ENCODE results near the gene GATD1. TPM values are rescaled to one million over a fixed set of nuclear protein-coding genes. Genes with fewer than 3 reads are reported as not detected.

The GATD1 gene
- total RNA-seq, 2 donors from 2014 or later: 14.0 to 28.7 TPM

DNA sequence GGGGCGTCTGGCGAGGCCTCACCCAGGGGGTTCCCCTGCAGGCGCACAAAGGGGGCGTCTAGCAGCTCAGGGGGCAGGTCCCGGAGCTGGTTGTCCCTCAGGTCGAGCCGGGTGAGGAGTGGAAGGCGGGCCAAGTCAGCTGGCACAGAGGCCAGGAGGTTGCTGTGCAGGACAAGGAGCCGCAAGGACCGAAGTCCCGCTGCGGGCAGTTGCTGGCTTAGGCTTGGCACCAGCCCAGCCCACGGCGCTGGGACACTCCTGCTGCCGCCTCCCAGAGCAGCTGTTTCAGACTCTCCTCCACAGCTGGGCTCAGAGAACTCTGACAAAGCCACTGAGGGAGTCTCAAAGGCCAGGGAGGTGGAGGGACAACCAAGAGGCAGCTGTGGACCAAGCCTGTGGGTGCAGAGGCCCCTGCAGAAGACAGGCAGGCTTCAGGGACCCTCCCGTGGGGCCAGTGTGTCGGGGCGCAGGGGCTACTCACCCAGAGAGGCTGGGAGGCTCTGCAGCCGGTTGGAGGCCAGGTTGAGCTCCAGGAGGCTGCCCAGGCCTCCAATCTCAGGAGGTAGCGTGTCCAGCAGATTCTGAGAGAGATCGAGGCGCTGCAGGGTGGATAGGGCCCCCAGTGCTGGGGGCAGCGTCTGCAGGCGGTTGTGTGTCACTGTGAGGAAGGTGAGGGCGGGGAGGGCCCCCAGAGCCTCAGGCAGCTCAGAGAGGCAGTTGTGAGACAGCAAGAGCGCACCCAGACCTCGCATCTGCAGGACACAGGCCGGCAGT lies 25.6 kb upstream of the GATD1 start:
- TF ChIP-seq, protein P1, sequence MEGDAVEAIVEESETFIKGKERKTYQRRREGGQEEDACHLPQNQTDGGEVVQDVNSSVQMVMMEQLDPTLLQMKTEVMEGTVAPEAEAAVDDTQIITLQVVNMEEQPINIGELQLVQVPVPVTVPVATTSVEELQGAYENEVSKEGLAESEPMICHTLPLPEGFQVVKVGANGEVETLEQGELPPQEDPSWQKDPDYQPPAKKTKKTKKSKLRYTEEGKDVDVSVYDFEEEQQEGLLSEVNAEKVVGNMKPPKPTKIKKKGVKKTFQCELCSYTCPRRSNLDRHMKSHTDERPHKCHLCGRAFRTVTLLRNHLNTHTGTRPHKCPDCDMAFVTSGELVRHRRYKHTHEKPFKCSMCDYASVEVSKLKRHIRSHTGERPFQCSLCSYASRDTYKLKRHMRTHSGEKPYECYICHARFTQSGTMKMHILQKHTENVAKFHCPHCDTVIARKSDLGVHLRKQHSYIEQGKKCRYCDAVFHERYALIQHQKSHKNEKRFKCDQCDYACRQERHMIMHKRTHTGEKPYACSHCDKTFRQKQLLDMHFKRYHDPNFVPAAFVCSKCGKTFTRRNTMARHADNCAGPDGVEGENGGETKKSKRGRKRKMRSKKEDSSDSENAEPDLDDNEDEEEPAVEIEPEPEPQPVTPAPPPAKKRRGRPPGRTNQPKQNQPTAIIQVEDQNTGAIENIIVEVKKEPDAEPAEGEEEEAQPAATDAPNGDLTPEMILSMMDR (IDR thresholded peaks at IDR 0.05): no peak
- TF ChIP-seq POLR2A (IDR thresholded peaks at IDR 0.05): no peak
- intact Hi-C loops (cut with DNase I): no loop called here
- H3K27ac ChIP-seq: no peak overlapping the region
- no peak for DNase-seq
- H3K4me3 ChIP-seq: no peak overlapping the region
- H3K4me1 ChIP-seq: peaks cover 31% of the 10 kb centered on the region
- H3K27me3 ChIP-seq: no peaks in the 10 kb centered on the region
- H3K36me3 ChIP-seq (replicated peaks in 1 of 2; ENCODE audit: insufficient read depth in 1 of 2, low read depth in 2 of 2): no peaks in the 10 kb centered on the region
- 88 to 92% methylated on average over 10 to 28 of the region's 28 CpGs for WGBS, 2 donors
- no peak for ATAC-seq
- no peaks in the 10 kb centered on the region for H3K9me3 ChIP-seq

DNA sequence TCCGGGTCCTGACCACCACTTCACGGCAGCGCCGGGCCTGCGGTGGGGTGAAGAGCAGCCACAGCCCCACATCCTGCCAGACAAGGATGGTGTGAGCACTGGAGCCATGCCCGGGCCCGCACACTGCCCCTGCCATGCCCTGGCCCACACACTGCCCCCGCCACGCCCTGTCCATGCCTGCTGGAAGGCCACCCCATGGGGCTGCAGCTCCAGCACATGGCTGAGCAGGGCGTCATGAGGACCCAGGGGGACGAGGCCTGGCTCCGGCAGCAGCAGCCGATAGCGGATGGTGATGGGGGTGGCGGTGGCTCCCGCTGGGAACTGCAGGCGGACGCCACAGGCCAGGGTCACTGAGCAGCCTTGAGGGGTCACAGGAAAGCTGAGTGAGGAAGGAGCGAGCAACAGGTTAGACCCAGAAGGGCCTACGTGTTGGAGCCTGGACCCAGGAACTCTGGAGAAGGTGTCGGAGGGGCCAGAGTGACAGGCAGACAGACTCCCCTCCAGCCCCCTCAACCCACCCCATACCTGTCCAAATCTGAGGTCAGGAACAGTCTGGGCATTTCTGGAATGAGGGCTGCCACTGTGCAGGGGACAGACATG lies 24.8 kb upstream of the GATD1 start:
- intact Hi-C loops (cut with DNase I): no loop called here
- Histone ChIP-seq H3K9me3 (no peaks in the 10 kb centered on the region), H3K4me3 (no peak overlapping the region), H3K4me1 (peaks cover 38% of the 10 kb centered on the region), H3K27ac (no peak overlapping the region), H3K36me3 (replicated peaks in 1 of 2; ENCODE audit: insufficient read depth in 1 of 2, low read depth in 2 of 2) (no peaks in the 10 kb centered on the region), H3K27me3 (no peaks in the 10 kb centered on the region)
- ATAC-seq: no peak
- TF ChIP-seq POLR2A (IDR thresholded peaks at IDR 0.05): no peak
- TF ChIP-seq, protein P1 (IDR thresholded peaks at IDR 0.05): no peak
- DNase-seq: no peak
- 94 to 97% methylated on average over 16 to 21 of the region's 21 CpGs for WGBS, 2 donors

DNA sequence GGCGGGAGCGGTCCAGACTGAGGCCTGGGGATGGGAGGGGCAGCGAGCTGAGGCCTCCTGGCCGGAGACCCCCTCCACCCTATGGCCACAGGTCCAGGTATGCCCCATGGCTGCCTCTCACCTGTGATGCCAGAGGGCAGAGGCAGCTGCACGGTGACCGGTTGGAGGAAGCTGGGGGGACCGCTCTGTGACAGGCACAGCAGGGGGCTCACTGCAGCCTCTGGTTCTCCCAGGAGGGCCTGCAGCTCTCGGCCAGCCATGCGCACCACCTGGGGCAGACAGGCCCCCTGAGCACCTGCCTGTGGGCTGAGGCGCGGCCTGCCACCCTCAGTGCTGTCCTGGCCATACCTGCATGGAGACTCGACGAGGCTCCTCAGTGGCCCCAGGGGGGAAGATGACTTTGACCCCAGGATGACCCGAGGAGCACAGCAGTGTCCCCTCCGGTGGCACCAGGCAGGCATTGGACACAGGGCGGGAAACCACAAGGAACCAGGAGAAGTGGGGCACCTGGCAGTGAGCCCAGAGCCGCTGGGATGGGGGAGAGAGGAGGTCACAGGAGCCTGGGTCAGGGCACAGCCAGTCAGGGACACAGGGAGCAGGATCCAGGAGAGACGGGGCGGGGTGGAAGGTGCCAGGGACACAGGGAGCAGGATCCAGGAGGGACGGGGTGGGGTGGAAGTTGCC lies 24.0 kb upstream of the GATD1 start:
- ATAC-seq (no peak), DNase-seq (no peak)
- intact Hi-C loops (cut with DNase I): no loop called here
- no peak overlapping the region for H3K4me3 ChIP-seq
- H3K27ac ChIP-seq: no peak overlapping the region
- TF ChIP-seq, protein P1 (IDR thresholded peaks at IDR 0.05): no peak
- TF ChIP-seq POLR2A (IDR thresholded peaks at IDR 0.05): no peak
- H3K9me3 ChIP-seq: no peaks in the 10 kb centered on the region
- WGBS, 2 donors: 78 to 87% methylated on average over 4 to 20 of the region's 20 CpGs
- H3K4me1 ChIP-seq: peaks cover 46% of the 10 kb centered on the region
- no peaks in the 10 kb centered on the region for H3K27me3 ChIP-seq
- no peaks in the 10 kb centered on the region for H3K36me3 ChIP-seq (replicated peaks in 1 of 2; ENCODE audit: insufficient read depth in 1 of 2, low read depth in 2 of 2)

DNA sequence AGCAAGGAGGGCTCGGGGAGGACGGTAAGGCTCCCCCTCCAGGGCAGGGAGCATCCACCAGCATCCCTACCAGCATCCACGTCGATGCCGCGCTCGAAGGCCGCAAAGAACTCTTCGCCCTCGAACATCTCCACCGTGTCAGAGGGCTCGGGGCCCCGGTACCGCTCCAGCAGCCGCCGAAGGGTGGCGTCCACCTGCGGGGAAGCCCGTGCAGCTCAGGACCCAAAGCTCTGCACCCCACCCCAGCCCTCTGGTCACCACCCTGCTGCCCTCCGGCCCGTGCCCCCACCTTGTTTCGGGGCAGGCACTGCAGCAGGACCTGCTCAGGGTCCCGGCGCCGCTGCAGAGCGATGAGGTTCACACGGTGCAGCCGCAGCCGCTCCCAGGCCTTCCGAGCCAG lies 23.2 kb upstream of the GATD1 start:
- WGBS, 2 donors: 88% methylated on average over 3 to 28 of the region's 30 CpGs
- H3K4me3 ChIP-seq: no peak overlapping the region
- no peaks in the 10 kb centered on the region for H3K9me3 ChIP-seq
- no peak for ATAC-seq
- no peak for DNase-seq
- peaks cover 51% of the 10 kb centered on the region for H3K4me1 ChIP-seq
- H3K36me3 ChIP-seq (replicated peaks in 1 of 2; ENCODE audit: insufficient read depth in 1 of 2, low read depth in 2 of 2): no peaks in the 10 kb centered on the region
- intact Hi-C loops (cut with DNase I): no loop called here
- TF ChIP-seq POLR2A (IDR thresholded peaks at IDR 0.05): no peak
- TF ChIP-seq, protein P1 (IDR thresholded peaks at IDR 0.05): no peak
- no peaks in the 10 kb centered on the region for H3K27me3 ChIP-seq
- no peak overlapping the region for H3K27ac ChIP-seq

Measured in body of pancreas (tissue), 4 donors.